Caki2 (cell line): Measurements from ENCODE around the gene THAP11. TPM values are rescaled to one million over a fixed set of nuclear protein-coding genes. Genes with fewer than 3 reads are reported as not detected.
A peak's percentile ranks its signal among the peaks of the same experiment; 100 is the strongest.
"Not testable (repeated sequence)": the region's sequence is repeated elsewhere in the genome, so short reads cannot be mapped to it uniquely, and the experiment has no call there.

Experiments
- DNase-seq: peaks from one replicate; pipeline ENCODE4 v3.0.0-alpha.2; 2015; ENCODE audit warnings: low read depth
- in situ Hi-C: cut with HindIII; loops from 2 replicates; pipeline ENCODE4 v1.10.0; 2016; ENCODE audit warnings: low sequenced_read_pairs, low pct_unique_long_range_greater_than_20kb, mixed read lengths
- total RNA-seq: library from RNA; depleted of rRNA; stranded (reverse); fragments of >200 nt; shearing (Covaris generic); gene quantifications from 2 replicates; pipeline ENCODE4 v1.2.3, GENCODE V29; 2014; ENCODE audit warnings: low replicate concordance

The THAP11 gene
- total RNA-seq, 1 experiment from 2014 or later, result 56.6 TPM

DNA sequence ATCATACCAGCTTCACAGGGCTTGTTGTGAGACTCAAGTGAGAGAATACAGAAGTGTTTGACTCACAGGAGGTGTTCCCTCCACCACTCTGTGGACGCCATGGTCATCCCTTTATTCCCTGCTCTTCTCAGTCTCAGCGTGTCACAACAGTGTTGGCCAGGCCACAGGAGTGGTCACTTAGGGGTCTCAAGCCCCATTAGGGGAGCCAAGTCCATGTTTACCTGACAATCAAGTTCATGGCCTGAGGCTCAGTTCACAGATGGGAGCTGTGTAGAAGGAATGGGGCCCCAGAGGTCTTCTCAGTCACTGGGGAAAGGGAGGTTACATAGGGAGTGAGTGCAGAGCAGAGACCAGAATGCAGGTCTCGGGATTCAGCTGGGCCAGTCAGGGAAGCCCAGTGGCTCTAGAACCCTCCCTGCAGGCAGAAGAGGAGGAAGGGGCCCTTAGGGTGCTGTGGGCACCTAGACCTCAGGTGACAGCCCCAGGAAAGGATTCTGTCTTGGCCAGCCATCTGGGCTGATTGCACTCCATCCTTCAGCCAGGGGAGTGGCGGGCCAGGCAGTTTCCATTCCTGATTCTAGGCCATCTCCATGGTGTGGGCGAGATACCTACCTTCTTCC, 14.9 kb downstream of the THAP11 start:
- in situ Hi-C loops, result no loop called here
- no peak for DNase-seq

GRCh38 chr16:67857547-67858233, 15.6 kb downstream of the THAP11 start:
- in situ Hi-C loops, result no loop called here
- DNase-seq, result peak; percentile 95

DNA sequence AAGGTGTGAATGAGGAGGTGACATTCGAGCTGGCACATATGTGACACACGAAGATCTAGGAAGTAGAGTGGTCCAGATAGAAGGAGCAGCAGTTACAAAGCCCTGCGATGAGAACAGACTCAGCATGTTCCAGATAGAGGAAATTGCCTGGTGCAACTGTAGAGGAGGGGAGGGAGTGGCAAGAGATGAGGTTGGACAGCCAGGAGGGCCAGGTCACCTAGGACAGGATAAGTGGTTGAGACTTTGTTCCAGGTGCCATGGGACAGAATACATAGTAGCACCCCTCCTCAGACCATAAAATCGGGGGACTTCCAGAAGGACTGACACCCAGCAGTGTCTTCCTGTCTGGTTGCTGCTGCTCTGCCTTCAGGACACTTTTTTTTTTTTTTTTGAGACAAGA, 16.4 kb downstream of the THAP11 start:
- in situ Hi-C loops, result no loop called here
- DNase-seq, result no peak

DNA sequence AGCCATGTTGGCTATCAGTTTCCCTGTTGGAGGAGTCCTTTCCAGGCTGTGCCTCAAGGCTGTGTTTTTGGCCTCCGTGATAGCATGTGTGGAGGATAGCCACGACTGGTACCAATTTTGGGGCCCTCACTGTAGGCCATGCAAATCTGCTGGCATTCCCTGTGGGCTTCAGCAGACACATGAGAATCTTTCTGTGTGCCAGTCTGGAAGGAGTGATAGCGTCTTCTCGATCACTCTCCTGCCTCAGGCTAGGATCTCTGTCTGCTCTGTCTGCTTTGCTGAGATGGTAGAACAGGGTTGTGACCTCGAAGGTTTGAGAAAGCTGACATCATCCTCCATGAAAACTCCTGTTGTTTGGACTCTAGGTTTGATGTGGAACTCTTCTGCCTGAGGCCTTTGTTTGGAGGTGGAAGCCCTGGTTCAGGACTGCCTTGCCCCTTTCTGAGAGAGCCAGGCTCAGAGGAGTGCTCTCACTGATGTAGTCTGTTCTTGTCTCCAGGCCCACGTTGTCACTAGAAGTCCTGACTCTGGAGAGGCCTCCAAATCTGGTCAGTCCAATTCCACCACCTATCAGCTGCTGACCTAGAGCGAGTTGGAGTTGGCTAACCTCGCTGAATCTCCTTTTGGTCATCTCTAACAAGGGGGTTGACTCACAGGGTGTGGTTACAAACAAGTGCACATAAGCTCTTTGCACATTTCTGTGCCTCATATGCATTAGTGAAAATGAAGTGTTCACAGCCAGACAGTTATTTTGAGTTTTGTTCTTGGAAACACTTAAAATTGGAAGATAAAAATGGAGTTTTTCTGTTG, 18.7 kb downstream of the THAP11 start:
- in situ Hi-C loops, result no loop called here
- no peak for DNase-seq

- no peak for DNase-seq
- in situ Hi-C loops, result no loop called here
Observed at GRCh38 chr16:67861877-67862276, 19.8 kb downstream of the THAP11 start.

- peak; percentile 63 for DNase-seq
- in situ Hi-C loops, result no loop called here
Observed at GRCh38 chr16:67862623-67863583, 20.8 kb downstream of the THAP11 start.

DNA sequence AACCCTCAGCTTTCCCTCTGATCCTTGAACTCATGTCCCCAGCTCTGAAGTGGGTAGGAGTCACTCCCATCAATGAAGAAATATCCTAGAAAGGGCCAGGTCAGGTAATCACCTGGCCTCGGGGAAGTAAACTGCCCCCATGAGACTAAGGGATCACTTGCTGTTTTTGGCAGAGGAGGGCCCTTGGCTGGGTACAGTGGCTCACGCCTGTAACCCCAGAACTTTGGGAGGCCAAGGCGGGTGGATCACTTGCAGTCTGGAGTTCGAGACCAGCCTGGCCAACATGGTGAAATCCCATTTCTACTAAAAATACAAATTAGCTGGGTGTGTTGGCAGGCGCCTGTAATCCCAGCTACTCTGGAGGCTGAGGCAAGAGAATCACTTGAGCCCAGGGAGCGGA, 21.9 kb downstream of the THAP11 start:
- DNase-seq, in situ Hi-C loops: not testable (repeated sequence)

DNA sequence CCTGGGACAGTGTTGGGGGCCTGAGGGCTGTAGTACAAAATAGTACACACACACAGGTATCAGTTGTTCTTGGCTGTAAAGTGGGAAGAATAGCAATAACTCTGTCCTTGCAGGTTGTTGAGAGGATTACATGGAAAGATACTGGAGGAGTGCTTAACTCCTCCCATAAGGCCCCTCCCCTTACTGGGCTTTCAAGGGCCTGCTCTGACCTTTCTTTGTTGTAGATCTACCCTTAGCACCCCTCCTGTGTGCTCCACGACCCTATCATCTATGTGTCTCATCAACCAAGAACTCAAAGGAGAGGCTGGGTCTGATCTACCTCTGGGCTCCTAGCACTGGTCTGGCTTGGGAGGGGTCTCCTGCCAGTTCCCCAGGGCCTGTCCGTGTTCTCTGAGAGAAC, 22.5 kb downstream of the THAP11 start:
- in situ Hi-C loops, result no loop called here
- DNase-seq, result no peak

DNA sequence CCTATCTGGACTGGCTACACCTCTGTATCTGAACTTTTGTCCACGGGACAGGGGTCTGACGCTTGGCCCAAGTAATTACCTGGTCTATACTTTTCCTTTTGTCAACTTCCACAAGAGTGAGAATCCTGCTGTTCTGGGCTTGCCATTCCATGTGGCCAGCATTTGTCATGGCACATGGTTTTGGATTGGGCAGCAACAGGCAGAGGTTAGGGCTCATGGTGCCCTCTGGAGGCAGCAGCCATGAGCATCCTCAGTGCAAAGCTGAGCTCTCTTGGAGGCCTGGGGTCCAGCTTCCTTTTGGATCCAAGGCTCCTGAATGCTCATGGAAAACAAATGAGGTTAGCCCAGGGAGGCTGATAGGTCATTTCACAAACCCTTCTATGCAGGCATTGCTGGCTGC, 23.2 kb downstream of the THAP11 start:
- DNase-seq, result no peak
- in situ Hi-C loops, result no loop called here

DNA sequence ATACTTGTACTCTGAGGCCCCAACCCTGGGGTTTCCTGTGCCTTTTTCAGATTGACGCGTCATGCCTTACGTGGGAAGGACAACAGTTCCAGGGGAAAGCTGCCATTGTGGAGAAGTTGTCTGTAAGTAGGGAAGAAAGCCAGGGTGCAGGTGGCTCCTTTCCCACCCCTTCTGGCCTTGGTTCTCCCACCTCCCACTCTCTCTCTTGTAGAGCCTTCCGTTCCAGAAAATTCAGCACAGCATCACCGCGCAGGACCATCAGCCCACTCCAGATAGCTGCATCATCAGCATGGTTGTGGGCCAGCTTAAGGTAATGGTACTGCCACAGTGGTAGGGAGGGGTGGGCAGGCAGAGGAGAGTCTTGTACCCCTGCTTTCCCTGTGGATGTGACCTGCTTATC, 26.2 kb downstream of the THAP11 start:
- no peak for DNase-seq

GRCh38 chr16:67869653-67870052, 27.5 kb downstream of the THAP11 start:
- in situ Hi-C loops, result no loop called here
- DNase-seq, result no peak

More for the DNA sequence above, 26.2 kb downstream of the THAP11 start:
- in situ Hi-C loops, result no loop called here

DNA sequence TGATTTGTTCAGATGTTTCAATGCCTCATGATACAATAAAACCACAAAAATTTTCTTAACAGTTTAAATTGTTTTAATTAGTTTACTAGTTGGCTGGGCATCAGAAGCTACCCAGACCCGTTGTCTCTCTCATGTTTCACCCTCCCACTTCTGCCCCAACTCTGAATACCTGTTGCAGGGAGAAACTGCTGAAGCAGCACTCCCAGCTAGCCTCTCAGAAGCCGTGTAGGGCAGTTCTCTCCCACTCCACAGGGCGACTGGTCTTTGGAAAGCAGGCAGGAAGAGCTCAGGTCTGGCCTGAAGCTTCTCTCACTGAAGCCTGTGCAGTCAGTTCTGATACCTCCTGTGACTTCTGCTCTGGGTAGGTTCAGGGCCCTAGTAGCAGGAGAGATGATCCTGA, 29.1 kb downstream of the THAP11 start:
- no peak for DNase-seq
- in situ Hi-C loops, result no loop called here

GRCh38 chr16:67872131-67872630, 30.1 kb downstream of the THAP11 start:
- DNase-seq, result no peak
- in situ Hi-C loops, result no loop called here

- DNase-seq, result peak; percentile 75
- in situ Hi-C loops, result no loop called here
Observed at GRCh38 chr16:67872631-67873434, 30.7 kb downstream of the THAP11 start, which contains the start of gene EDC4. Gene EDC4 (plus strand): TSS chr16:67873052. CDS start chr16:67873262, 210 bp downstream.

DNA sequence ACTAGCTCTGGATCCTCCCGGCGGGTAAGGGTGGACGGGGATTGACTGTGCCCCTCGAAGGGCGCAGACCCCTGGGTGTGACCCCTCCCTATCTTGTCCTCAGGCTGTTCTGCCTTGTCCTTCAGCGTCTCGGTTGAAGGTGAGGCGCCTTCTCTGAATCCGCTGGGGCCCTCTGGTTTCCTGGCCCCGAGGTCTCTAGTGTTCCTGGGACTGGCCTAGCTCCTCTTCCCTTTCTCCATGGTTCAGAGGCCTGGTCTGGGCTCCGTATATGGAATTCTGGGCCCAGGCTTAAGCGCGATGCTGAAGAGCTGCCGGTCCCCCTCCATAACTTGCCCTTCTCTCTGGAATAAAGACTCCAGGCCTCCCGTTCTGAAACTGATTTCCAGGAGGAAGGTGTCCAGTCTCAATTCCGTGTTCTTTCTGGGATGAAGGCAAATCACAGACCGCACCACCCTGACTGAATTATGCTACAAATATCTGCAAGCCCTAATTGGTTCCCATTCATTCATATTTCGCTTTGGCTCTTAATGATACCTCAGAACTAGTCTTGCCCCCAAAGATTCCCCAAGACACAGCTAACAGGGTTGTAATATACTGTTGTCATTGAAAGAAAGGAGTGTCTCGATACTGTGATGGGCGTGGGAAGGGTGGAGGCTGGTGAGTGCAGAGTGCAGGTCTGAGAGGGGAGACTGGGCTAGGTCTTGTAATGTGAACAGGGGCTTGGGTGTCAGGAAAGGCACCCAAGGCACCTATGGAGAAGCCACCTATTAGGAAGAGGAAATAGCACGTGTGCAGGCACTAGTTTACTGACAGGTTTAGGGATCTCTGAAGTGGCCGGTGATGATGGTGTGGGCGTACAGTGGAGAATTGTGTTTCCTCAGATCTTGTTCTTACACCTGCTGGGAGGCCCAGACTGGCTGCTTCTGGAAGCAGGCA, 31.6 kb downstream of the THAP11 start:
- no peak for DNase-seq
- in situ Hi-C loops, result no loop called here

GRCh38 chr16:67874372-67874771, 32.3 kb downstream of the THAP11 start:
- in situ Hi-C loops, result no loop called here
- DNase-seq, result no peak
